Mesothelial cell of epicardium (in vitro differentiated cells): ENCODE measurements around the gene MBNL3. TPM values are rescaled to one million over a fixed set of nuclear protein-coding genes. Genes with fewer than 3 reads are reported as not detected.

Source experiments
- DNase-seq, 2 experiments: peaks; one replicate each; pipeline ENCODE4 v3.0.0; 2021; ENCODE audit warnings: low spot score in 2 of 2; ENCODE audit not compliant: unreplicated experiment in 2 of 2
- H3K27ac Mint-ChIP-seq: 2 replicates; pipeline ENCODE4 v1.8.0; 2021; ENCODE audit warnings: mixed read lengths
- H3K27me3 Mint-ChIP-seq: 2 replicates; pipeline ENCODE4 v1.8.0; 2021; ENCODE audit warnings: low read depth, mixed read lengths
- H3K36me3 Mint-ChIP-seq: 2 replicates; pipeline ENCODE4 v1.8.0; 2021; ENCODE audit warnings: mixed read lengths
- H3K4me1 Mint-ChIP-seq: 2 replicates; pipeline ENCODE4 v1.8.0; 2021; ENCODE audit warnings: mixed read lengths
- H3K4me3 Mint-ChIP-seq: 2 replicates; pipeline ENCODE4 v1.8.0; 2021; ENCODE audit warnings: mild to moderate bottlenecking, moderate library complexity, mixed read lengths
- H3K9me3 Mint-ChIP-seq: 2 replicates; pipeline ENCODE4 v1.8.0; 2021; ENCODE audit warnings: mixed read lengths
- total RNA-seq: library from RNA; stranded (reverse); gene quantifications from 3 replicates; pipeline ENCODE4 v1.2.1, GENCODE V29; 2021
- TF ChIP-seq, protein P1 (sequence below): fragments of 200-600 bp; sonication (generic); IDR thresholded peaks from one replicate; pipeline ENCODE4 v1.5.0; 2021; ENCODE audit warnings: antibody characterized with exemption; ENCODE audit not compliant: unreplicated experiment

MBNL3 gene
- total RNA-seq, 1 donor from 2014 or later, result 28.1 TPM

DNA sequence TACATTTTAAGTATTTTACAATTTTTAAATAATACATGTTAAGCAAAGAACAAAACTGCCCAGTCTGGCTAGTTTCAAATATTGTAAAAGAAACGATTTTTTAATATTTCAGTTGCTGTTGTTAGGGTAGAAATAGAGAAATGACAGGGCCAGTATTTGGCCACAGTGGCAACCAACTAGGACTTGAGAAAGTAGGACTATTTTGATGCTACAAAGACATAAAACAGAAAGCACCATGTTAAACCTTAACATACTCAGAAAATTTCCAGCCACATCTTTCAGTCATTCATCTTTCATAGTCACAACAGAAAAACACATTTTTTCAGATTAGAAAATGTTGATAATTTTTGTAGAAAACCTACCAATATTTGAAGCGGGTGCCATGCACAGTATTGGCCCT is 104.5 kb downstream of the MBNL3 start:
- Mint-ChIP-seq H3K4me1 (peaks cover 7% of the 10 kb centered on the region), H3K27me3 (no peaks in the 10 kb centered on the region), H3K27ac (no peak overlapping the region), H3K4me3 (no peak overlapping the region), H3K36me3 (peaks cover 8% of the 10 kb centered on the region), H3K9me3 (no peaks in the 10 kb centered on the region)
- DNase-seq, result no peak
- TF ChIP-seq, protein P1, sequence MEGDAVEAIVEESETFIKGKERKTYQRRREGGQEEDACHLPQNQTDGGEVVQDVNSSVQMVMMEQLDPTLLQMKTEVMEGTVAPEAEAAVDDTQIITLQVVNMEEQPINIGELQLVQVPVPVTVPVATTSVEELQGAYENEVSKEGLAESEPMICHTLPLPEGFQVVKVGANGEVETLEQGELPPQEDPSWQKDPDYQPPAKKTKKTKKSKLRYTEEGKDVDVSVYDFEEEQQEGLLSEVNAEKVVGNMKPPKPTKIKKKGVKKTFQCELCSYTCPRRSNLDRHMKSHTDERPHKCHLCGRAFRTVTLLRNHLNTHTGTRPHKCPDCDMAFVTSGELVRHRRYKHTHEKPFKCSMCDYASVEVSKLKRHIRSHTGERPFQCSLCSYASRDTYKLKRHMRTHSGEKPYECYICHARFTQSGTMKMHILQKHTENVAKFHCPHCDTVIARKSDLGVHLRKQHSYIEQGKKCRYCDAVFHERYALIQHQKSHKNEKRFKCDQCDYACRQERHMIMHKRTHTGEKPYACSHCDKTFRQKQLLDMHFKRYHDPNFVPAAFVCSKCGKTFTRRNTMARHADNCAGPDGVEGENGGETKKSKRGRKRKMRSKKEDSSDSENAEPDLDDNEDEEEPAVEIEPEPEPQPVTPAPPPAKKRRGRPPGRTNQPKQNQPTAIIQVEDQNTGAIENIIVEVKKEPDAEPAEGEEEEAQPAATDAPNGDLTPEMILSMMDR, result no peak

GRCh38 chrX:132382068-132382467 is 106.8 kb downstream of the MBNL3 start:
- H3K9me3 Mint-ChIP-seq, result no peaks in the 10 kb centered on the region
- no peak overlapping the region for H3K27ac Mint-ChIP-seq
- TF ChIP-seq, protein P1, result no peak
- H3K27me3 Mint-ChIP-seq, result no peaks in the 10 kb centered on the region
- no peak for DNase-seq
- peaks cover 7% of the 10 kb centered on the region for H3K4me1 Mint-ChIP-seq
- H3K4me3 Mint-ChIP-seq, result no peak overlapping the region
- H3K36me3 Mint-ChIP-seq, result peaks cover 8% of the 10 kb centered on the region

DNA sequence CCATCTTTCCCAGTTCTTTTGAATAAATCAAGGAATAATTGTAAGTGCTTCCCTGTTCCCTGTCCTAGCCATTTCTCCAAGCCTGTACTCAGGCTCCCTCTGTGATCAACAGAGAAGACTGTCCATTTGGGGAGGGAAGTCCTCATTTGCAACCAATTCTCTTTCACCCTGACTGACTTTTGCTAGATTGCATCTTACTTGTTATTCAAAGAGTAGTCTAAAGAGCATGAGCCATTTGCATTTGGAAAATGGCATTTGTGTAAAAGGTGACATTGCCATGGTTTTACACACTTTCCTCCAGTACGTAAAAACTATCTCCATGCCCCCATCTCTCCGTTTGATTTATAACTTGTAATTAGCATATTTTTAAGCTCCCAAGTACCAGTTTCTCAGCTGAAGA is 110.6 kb downstream of the MBNL3 start:
- H3K27me3 Mint-ChIP-seq, result no peaks in the 10 kb centered on the region
- peaks cover 2% of the 10 kb centered on the region for H3K4me1 Mint-ChIP-seq
- no peak for DNase-seq
- H3K27ac Mint-ChIP-seq, result no peak overlapping the region
- peaks cover 8% of the 10 kb centered on the region for H3K36me3 Mint-ChIP-seq
- H3K4me3 Mint-ChIP-seq, result no peak overlapping the region
- TF ChIP-seq, protein P1, result no peak
- no peaks in the 10 kb centered on the region for H3K9me3 Mint-ChIP-seq

DNA sequence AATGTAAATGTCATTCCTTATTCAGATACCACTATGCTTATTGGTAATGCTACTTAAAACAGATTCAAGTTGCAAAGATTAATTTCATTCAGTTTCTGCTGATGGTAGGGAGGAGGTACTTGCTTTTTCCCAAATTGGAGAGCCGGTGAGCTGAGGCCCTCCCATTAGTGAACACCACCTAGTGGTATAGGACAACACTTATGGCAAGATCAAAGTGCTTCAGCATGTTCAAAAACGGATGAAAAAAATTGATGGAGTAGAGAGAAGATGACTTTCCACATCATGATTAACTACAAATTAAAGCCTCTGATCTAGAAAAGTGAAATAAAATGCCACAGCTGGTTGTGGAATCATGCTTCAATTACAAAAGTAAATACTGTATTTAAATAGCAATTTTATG is 112.9 kb downstream of the MBNL3 start:
- Mint-ChIP-seq H3K27ac (no peak overlapping the region), H3K4me1 (no peaks in the 10 kb centered on the region), H3K36me3 (peaks cover 6% of the 10 kb centered on the region), H3K9me3 (no peaks in the 10 kb centered on the region), H3K27me3 (no peaks in the 10 kb centered on the region), H3K4me3 (no peak overlapping the region)
- TF ChIP-seq, protein P1, result no peak
- no peak for DNase-seq

DNA sequence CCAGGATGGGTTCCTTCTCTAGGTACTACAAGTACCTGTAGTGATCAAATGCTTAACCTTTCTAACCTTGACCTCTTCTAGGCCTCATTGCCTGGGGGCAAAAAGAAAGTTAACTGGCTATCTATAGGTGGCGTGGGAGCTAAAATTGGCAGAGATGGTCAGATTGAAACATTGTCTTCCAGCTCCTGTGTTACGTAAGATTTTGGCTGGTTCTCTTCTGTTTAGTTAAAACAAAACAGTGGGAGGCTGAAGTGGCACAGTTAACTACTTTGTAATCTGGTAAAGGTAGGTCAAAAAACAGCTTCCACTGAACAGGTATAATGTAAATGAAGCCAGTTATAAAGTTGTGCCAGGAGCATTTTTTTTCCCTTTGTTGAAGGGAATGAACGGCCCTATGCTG is 115.2 kb downstream of the MBNL3 start:
- no peaks in the 10 kb centered on the region for H3K9me3 Mint-ChIP-seq
- no peaks in the 10 kb centered on the region for H3K4me1 Mint-ChIP-seq
- H3K36me3 Mint-ChIP-seq, result no peaks in the 10 kb centered on the region
- H3K27me3 Mint-ChIP-seq, result no peaks in the 10 kb centered on the region
- DNase-seq, result no peak
- H3K27ac Mint-ChIP-seq, result no peak overlapping the region
- TF ChIP-seq, protein P1, result no peak
- H3K4me3 Mint-ChIP-seq, result no peak overlapping the region
